ENCODE data around the gene BTBD1. TPM values are rescaled to one million over a fixed set of nuclear protein-coding genes. Genes with fewer than 3 reads are reported as not detected.
A peak's percentile ranks its signal among the peaks of the same experiment; 100 is the strongest.
"Not testable (repeated sequence)": the region's sequence is repeated elsewhere in the genome, so short reads cannot be mapped to it uniquely, and the experiment has no call there.

BTBD1 gene
- total and polyA plus RNA-seq, 2 experiments from 2014 or later: 43.8 to 91.0 TPM

DNA sequence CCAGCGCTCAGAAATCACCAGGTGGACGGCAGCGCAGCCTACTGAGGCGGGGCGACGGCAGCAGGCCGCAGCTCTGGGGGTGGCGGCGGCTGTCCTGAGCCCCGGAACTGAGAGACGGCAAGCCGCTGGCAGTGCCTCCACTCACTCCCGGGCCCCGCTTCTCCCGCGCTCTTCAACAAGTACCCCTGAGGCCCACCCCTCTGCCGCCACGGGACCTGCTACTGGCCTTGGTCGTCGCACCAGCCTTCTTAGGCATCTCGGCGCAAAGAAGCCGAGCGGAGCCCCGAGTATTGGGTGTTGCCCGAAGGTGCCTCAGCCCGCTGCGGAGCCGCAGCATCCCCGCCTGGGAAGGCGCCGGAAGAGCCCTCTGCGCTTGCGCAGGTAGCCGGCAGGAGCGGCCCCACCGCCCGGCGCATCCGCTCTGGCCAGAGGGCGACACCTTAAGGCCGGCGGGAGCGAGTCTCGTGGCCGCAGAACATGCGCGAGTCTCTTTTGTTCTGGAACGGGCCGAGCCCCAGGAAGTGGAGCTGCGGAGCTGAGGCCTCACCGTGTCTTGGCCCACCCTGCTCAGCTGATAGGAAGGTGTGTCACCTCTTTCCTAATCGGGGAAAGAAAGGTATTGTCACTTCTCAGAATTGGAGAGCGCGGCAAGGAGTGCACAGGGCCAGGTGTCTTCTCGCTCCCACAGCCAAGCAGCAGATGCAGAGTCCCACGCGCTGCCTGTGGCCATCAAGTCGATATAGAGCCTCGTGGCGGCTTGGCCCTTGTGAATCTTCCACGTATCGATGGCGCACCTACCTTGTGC, 55.6 kb downstream of the BTBD1 start, which contains the start of gene C15orf40:
Gene C15orf40 (minus strand): TSS at position 369 of the 805 bp plus-strand sequence. CDS start 32 bp downstream, at position 337.
- H2AFZ ChIP-seq: peak within 1 kb of the TSS; percentile 92
- peak within 1 kb of the TSS; percentile 90 for H3K27ac ChIP-seq

DNA sequence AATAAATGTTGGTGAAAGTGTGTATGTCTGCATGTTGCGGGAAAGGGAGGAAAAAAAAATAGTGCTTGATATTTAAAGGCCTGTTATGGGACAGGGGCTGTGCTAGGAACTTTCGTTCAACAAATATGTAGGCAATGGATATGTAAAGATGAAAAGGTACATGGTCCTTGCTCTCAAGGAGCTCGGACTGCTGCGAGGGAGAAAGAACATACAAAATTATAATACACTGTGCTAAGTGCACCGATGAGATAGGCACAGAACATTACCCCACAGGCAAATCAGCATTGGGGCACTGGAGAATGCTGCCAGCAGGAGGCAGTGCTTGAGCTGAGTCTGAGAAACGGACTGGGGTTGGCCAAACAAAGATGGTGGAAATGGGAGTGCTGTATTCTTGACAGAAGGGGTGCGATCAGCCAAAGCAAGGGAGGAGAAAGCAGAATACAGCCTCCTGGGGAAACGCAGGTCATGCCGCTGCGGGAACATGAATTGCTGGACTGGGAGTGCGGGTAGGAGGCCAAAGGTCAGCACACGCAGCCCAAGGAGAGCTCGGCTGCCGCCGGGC, 56.3 kb downstream of the BTBD1 start:
- Histone ChIP-seq H3K9me2 (replicated peaks; ENCODE audit: insufficient read depth) (no peaks in the 10 kb centered on the region), H3K36me3 (replicated peaks; ENCODE audit: insufficient read depth, low read depth) (no peaks in the 10 kb centered on the region), H3K4me3 (peak overlapping the region; percentile 82), H3K4me1 (ENCODE audit: insufficient read depth) (peaks cover 16% of the 10 kb centered on the region), H3K9me3 (ENCODE audit: low read depth) (no peaks in the 10 kb centered on the region), H3K4me2 (peak overlapping the region; percentile 85), H3K79me2 (peaks cover 22% of the 10 kb centered on the region), H3K27ac (peak overlapping the region; percentile 90), H3K27me3 (no peaks in the 10 kb centered on the region), H2AFZ (peak overlapping the region; percentile 92), H4K20me1 (ENCODE audit: insufficient read depth, poor library complexity, severe bottlenecking) (no peaks in the 10 kb centered on the region)
- DNase-seq (ENCODE audit: low spot score): peak; percentile 86
- 18% methylated on average over 15 of the region's 15 CpGs for WGBS (ENCODE audit: low lambda C conversion rate, missing lambda C conversion rate)
- TF ChIP-seq, protein P1, sequence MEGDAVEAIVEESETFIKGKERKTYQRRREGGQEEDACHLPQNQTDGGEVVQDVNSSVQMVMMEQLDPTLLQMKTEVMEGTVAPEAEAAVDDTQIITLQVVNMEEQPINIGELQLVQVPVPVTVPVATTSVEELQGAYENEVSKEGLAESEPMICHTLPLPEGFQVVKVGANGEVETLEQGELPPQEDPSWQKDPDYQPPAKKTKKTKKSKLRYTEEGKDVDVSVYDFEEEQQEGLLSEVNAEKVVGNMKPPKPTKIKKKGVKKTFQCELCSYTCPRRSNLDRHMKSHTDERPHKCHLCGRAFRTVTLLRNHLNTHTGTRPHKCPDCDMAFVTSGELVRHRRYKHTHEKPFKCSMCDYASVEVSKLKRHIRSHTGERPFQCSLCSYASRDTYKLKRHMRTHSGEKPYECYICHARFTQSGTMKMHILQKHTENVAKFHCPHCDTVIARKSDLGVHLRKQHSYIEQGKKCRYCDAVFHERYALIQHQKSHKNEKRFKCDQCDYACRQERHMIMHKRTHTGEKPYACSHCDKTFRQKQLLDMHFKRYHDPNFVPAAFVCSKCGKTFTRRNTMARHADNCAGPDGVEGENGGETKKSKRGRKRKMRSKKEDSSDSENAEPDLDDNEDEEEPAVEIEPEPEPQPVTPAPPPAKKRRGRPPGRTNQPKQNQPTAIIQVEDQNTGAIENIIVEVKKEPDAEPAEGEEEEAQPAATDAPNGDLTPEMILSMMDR (IDR thresholded peaks at IDR 0.05; ENCODE audit: poor library complexity): peak; percentile 80
- TF ChIP-seq EZH2phosphoT487 (IDR thresholded peaks at IDR 0.05; ENCODE audit: low read depth, severe bottlenecking, unreplicated experiment): no peak
- no peak for TF ChIP-seq EZH2 (IDR thresholded peaks at IDR 0.05; ENCODE audit: borderline replicate concordance)

More for the DNA sequence above, 55.6 kb downstream of the BTBD1 start, which contains the start of gene C15orf40:
- no peaks in the 10 kb centered on the region for H3K36me3 ChIP-seq (replicated peaks; ENCODE audit: insufficient read depth, low read depth)
- peaks cover 22% of the 10 kb centered on the region for H3K79me2 ChIP-seq
- 13% methylated on average over 56 of the region's 64 CpGs for WGBS (ENCODE audit: low lambda C conversion rate, missing lambda C conversion rate)
- no peaks in the 10 kb centered on the region for H3K27me3 ChIP-seq
- peak; percentile 97 for DNase-seq (ENCODE audit: low spot score)
- no peaks in the 10 kb centered on the region for H4K20me1 ChIP-seq (ENCODE audit: insufficient read depth, poor library complexity, severe bottlenecking)
- TF ChIP-seq, protein P1 (IDR thresholded peaks at IDR 0.05; ENCODE audit: poor library complexity): peak; percentile 79
- no peak for TF ChIP-seq EZH2phosphoT487 (IDR thresholded peaks at IDR 0.05; ENCODE audit: low read depth, severe bottlenecking, unreplicated experiment)
- peak within 1 kb of the TSS; percentile 82 for H3K4me3 ChIP-seq
- H3K4me1 ChIP-seq (ENCODE audit: insufficient read depth): peaks cover 16% of the 10 kb centered on the region
- no peaks in the 10 kb centered on the region for H3K9me2 ChIP-seq (replicated peaks; ENCODE audit: insufficient read depth)
- no peaks in the 10 kb centered on the region for H3K9me3 ChIP-seq (ENCODE audit: low read depth)
- H3K4me2 ChIP-seq: peak within 1 kb of the TSS; percentile 85

DNA sequence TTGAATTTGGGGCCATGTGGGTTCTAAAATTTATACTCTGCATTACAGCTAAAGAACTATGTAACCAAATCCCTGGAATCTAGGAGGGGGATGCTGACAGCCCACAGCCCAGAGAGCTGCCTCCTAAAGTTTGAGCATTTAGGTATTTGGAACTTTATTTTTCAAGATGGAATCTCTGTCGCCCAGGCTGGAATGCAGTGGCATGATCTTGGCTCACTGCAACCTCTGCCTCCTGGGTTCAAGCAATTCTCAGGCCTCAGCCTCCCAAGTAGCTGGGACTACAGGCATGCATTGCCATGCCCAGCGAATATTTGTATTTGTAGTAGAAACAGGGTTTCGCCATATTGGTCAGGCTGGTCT, 66.4 kb downstream of the BTBD1 start:
- H3K36me3 ChIP-seq (replicated peaks; ENCODE audit: insufficient read depth, low read depth); DNase-seq (ENCODE audit: low spot score); H3K9me3 ChIP-seq (ENCODE audit: low read depth); H3K9me2 ChIP-seq (replicated peaks; ENCODE audit: insufficient read depth); H3K4me2 ChIP-seq; H2AFZ ChIP-seq; H3K27me3 ChIP-seq; H3K4me1 ChIP-seq (ENCODE audit: insufficient read depth); H3K4me3 ChIP-seq; H3K79me2 ChIP-seq; H4K20me1 ChIP-seq (ENCODE audit: insufficient read depth, poor library complexity, severe bottlenecking); H3K27ac ChIP-seq: not testable (repeated sequence)
- 84% methylated on average over 3 of the region's 3 CpGs for WGBS (ENCODE audit: low lambda C conversion rate, missing lambda C conversion rate)

Measured in hepatocyte (in vitro differentiated cells).